Smooth muscle cell (in vitro differentiated cells): ENCODE measurements around the gene SLC38A7. TPM values are rescaled to one million over a fixed set of nuclear protein-coding genes. Genes with fewer than 3 reads are reported as not detected.

Experiments
- DNase-seq: peaks from one replicate; lab custom pipeline; 2025; ENCODE audit not compliant: unreplicated experiment; lab: John Stamatoyannopoulos, UW
- H2AFZ ChIP-seq: fragments of 200-600 bp; sonication (generic); 2 replicates; pipeline ENCODE4 v1.6.0; 2016; ENCODE audit warnings: antibody characterized with exemption, low read depth, mild to moderate bottlenecking
- H3F3A ChIP-seq: fragments of 200-600 bp; sonication (generic); 2 replicates; pipeline ENCODE4 v1.6.0; 2017; ENCODE audit warnings: antibody characterized with exemption, low read depth
- H3K27ac ChIP-seq: fragments of 200-600 bp; sonication (generic); 2 replicates; pipeline ENCODE4 v1.5.1; 2016; ENCODE audit warnings: low read depth, mild to moderate bottlenecking
- H3K27me3 ChIP-seq: fragments of 200-600 bp; sonication (generic); 2 replicates; pipeline ENCODE4 v1.6.1; 2016; ENCODE audit warnings: low read depth, mild to moderate bottlenecking
- H3K36me3 ChIP-seq: fragments of 200-600 bp; sonication (generic); 2 replicates; pipeline ENCODE4 v1.5.1; 2016; ENCODE audit warnings: low read depth
- H3K4me1 ChIP-seq: fragments of 200-600 bp; sonication (generic); 2 replicates; pipeline ENCODE4 v1.5.1; 2016; ENCODE audit warnings: low read depth
- H3K4me2 ChIP-seq: fragments of 200-600 bp; sonication (generic); 2 replicates; pipeline ENCODE4 v1.6.0; 2016; ENCODE audit warnings: mild to moderate bottlenecking
- H3K4me3 ChIP-seq: fragments of 200-600 bp; sonication (generic); 2 replicates; pipeline ENCODE4 v1.5.1; 2016; ENCODE audit warnings: mild to moderate bottlenecking
- H3K79me2 ChIP-seq: fragments of 200-600 bp; sonication (generic); 2 replicates; pipeline ENCODE4 v1.6.0; 2016; ENCODE audit warnings: low read depth, mild to moderate bottlenecking
- H3K9ac ChIP-seq: fragments of 200-600 bp; sonication (generic); 2 replicates; pipeline ENCODE4 v1.6.0; 2016; ENCODE audit warnings: low read depth
- H3K9me3 ChIP-seq: fragments of 200-600 bp; sonication (generic); replicated peaks from 2 replicates; pipeline ENCODE4 v1.5.1; 2016; ENCODE audit warnings: low read depth
- H4K20me1 ChIP-seq: fragments of 200-600 bp; sonication (generic); 2 replicates; pipeline ENCODE4 v1.6.0; 2016; ENCODE audit warnings: low read depth
- WGBS: methylation state at CpG from one replicate; pipeline ENCODE4 v1.1.7; 2016; ENCODE audit warnings: low lambda C conversion rate; 5-methylcytosine and 5-hydroxymethylcytosine counted together
- polyA plus RNA-seq: library from polyadenylated mRNA; unstranded; fragments of >200 nt; fragmentation: Nextera tagmentation; extraction: Ambion mirVana; gene quantifications from 2 replicates; pipeline ENCODE4 v1.2.1, GENCODE V29; 2016
- total RNA-seq: library from RNA; depleted of rRNA; stranded (reverse); fragments of >200 nt; gene quantifications from 2 replicates; pipeline ENCODE4 v1.2.3, GENCODE V29; 2014
- TF ChIP-seq, protein P1 (sequence below): fragments of 200-600 bp; sonication (generic); IDR thresholded peaks from 2 replicates; pipeline ENCODE4 v1.5.1; 2017; ENCODE audit warnings: borderline replicate concordance, mild to moderate bottlenecking, antibody characterized with exemption; ENCODE audit not compliant: insufficient read depth, poor library complexity, severe bottlenecking

Gene SLC38A7
- total RNA-seq (9.8 and 12.3 TPM in 2 replicates), polyA plus RNA-seq (15.9 and 22.1 TPM in 2 replicates)

DNA sequence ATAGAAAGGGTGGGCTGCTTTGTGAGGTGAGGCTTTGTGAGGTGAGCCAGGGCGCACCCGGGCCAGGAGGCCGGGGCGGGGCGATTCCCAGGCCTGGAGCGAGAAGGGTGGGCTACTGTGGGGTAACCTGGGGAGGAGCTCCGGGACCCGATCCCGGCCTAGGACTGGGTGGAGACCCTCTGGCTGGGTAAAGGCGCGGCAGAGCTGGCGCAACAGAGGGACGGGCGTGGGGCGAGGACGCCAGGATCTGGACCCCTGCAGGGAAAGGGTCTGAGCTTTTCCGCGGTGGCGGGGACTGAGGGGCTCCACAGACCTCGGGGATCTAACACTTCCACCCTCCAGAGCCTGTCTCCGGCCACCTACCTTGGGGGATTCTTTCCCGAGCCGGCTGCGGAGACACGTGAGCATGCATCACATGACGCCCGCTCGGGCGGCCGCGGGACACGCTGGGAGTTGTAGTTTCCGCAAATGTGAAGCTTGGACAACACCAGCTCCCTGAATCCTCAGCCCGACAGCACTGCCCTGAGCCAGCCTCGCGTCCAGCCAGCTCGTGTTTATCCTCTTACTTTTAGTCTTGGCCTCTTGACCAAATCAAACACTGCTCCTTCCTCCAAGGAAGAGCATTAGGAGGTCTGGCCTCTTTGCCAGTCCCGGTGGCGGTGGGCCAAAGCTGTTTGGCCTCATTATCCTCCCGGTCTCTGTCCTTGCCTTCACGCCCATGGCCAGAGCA lies at the start of gene SLC38A7:
Gene SLC38A7, minus strand, starts transcription at position 417 of the 730 bp plus-strand sequence. CDS start 4,644 bp downstream, outside the sequence.
- no peaks in the 10 kb centered on the region for H3K9me3 ChIP-seq
- peaks cover 11% of the 10 kb centered on the region for H3K4me1 ChIP-seq
- H3K36me3 ChIP-seq = no peaks in the 10 kb centered on the region
- peaks cover 4% of the 10 kb centered on the region for H4K20me1 ChIP-seq
- no peaks in the 10 kb centered on the region for H3F3A ChIP-seq
- peak within 1 kb of the TSS; percentile 86 for H3K4me3 ChIP-seq
- TF ChIP-seq, protein P1, sequence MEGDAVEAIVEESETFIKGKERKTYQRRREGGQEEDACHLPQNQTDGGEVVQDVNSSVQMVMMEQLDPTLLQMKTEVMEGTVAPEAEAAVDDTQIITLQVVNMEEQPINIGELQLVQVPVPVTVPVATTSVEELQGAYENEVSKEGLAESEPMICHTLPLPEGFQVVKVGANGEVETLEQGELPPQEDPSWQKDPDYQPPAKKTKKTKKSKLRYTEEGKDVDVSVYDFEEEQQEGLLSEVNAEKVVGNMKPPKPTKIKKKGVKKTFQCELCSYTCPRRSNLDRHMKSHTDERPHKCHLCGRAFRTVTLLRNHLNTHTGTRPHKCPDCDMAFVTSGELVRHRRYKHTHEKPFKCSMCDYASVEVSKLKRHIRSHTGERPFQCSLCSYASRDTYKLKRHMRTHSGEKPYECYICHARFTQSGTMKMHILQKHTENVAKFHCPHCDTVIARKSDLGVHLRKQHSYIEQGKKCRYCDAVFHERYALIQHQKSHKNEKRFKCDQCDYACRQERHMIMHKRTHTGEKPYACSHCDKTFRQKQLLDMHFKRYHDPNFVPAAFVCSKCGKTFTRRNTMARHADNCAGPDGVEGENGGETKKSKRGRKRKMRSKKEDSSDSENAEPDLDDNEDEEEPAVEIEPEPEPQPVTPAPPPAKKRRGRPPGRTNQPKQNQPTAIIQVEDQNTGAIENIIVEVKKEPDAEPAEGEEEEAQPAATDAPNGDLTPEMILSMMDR = no peak
- WGBS = 11% methylated on average over 38 of the region's 41 CpGs
- H3K27me3 ChIP-seq = no peaks in the 10 kb centered on the region
- H2AFZ ChIP-seq = peak within 1 kb of the TSS; percentile 97
- peak within 1 kb of the TSS; percentile 92 for H3K9ac ChIP-seq
- peaks cover 11% of the 10 kb centered on the region for H3K79me2 ChIP-seq
- H3K27ac ChIP-seq = peak within 1 kb of the TSS; percentile 20
- peak; percentile 42 for DNase-seq
- peak within 1 kb of the TSS; percentile 92 for H3K4me2 ChIP-seq

- Histone ChIP-seq H3K79me2 (peaks cover 41% of the 10 kb centered on the region), H3K27me3 (no peaks in the 10 kb centered on the region), H3K4me3 (peak within 1 kb of the TSS; percentile 97), H3K4me2 (peak within 1 kb of the TSS; percentile 95), H3K9me3 (no peaks in the 10 kb centered on the region), H3K36me3 (peaks cover 4% of the 10 kb centered on the region), H4K20me1 (peaks cover 43% of the 10 kb centered on the region), H3K9ac (peak within 1 kb of the TSS; percentile 73), H3F3A (no peaks in the 10 kb centered on the region), H3K27ac (peak within 1 kb of the TSS; percentile 37), H3K4me1 (peaks cover 10% of the 10 kb centered on the region), H2AFZ (peak within 1 kb of the TSS; percentile 99)
- DNase-seq = peak; percentile 53
- TF ChIP-seq, protein P1 = peak; percentile 79
- WGBS = 1% methylated on average over 55 of the region's 68 CpGs
Observed at GRCh38 chr16:58733671-58734458, 49.3 kb upstream of the SLC38A7 start, which contains the start of gene GOT2. TSS of gene GOT2 (minus strand) at chr16:58734316. CDS start at chr16:58734228, 88 bp downstream.

DNA sequence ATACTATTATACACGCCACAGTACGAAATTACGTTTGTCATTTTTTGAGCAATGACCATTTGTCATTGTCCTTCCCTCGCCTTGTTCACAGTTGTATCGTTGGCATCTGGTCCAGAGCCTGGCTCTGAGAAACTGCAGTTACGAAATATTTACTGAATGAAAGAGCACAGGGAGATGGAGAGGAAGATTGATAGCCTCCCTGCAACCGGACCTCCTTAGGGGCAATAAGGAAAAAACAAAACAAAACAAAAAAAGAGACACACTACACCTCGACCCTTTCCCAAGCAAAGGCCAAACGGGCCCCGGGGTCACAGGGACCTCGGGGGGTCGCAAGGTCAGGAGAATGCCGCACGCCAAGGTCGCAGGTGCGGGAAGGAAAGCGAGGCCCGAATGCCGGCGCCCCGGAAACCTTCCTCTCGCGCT lies 48.7 kb upstream of the SLC38A7 start:
- Histone ChIP-seq H3K9me3 (no peaks in the 10 kb centered on the region), H2AFZ (peak overlapping the region; percentile 99), H3K4me2 (peak overlapping the region; percentile 95), H3K27ac (peak overlapping the region; percentile 37), H3K4me3 (peak overlapping the region; percentile 97), H4K20me1 (peaks cover 49% of the 10 kb centered on the region), H3K27me3 (no peaks in the 10 kb centered on the region), H3K9ac (peak overlapping the region; percentile 73), H3K36me3 (peaks cover 4% of the 10 kb centered on the region), H3K4me1 (peaks cover 10% of the 10 kb centered on the region), H3K79me2 (peaks cover 47% of the 10 kb centered on the region), H3F3A (no peaks in the 10 kb centered on the region)
- 5% methylated on average over 23 of the region's 23 CpGs for WGBS
- TF ChIP-seq, protein P1 = no peak
- DNase-seq = no peak
